ENCODE measurements around the gene RPS6KC1. TPM values are rescaled to one million over a fixed set of nuclear protein-coding genes. Genes with fewer than 3 reads are reported as not detected.

The RPS6KC1 gene
- total and polyA plus RNA-seq, 9 of the 15 experiments (the other 6 are each of a cell fraction or from before 2014, with no cell fraction given) = 4.3 to 34.6 (median 20.9) TPM

DNA sequence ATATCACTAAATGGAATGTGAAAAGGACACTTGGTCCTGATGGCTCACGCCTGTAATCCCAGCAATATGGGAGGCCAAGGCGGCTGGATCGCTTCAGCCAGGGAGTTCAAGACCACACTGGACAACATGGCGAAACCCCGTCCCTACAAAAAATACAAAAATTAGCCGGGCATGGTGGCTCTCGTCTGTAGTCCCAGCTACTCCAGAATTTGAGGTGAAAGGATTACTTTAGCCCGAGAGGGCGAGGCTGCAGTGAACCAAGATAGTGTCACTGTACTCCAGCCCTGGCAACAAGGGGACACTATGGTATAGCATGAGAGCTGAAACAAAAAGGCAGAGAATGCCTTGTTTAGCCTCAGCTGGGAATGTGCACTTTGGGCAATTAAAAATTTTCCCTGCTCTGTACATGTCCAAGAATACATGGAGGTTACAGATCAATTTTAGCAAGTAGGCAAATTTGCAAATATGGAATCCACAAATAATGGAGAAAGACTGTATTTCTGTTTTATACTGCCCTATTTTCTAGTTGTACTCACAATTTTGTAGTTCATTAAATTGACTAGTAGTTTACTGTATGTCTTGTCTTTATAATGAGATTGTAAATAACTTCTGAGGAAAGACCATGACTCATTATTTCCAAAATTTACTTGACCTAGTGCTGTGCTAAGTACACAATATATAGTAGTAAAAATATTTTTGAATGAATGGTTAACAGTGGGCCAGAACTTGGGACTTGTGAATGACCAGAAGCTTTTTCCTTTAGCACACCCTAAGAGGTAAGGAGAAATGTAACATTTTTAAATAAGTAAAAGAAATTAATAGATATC, 33.4 kb upstream of the RPS6KC1 start (continued):
- TF ChIP-seq, protein P1, sequence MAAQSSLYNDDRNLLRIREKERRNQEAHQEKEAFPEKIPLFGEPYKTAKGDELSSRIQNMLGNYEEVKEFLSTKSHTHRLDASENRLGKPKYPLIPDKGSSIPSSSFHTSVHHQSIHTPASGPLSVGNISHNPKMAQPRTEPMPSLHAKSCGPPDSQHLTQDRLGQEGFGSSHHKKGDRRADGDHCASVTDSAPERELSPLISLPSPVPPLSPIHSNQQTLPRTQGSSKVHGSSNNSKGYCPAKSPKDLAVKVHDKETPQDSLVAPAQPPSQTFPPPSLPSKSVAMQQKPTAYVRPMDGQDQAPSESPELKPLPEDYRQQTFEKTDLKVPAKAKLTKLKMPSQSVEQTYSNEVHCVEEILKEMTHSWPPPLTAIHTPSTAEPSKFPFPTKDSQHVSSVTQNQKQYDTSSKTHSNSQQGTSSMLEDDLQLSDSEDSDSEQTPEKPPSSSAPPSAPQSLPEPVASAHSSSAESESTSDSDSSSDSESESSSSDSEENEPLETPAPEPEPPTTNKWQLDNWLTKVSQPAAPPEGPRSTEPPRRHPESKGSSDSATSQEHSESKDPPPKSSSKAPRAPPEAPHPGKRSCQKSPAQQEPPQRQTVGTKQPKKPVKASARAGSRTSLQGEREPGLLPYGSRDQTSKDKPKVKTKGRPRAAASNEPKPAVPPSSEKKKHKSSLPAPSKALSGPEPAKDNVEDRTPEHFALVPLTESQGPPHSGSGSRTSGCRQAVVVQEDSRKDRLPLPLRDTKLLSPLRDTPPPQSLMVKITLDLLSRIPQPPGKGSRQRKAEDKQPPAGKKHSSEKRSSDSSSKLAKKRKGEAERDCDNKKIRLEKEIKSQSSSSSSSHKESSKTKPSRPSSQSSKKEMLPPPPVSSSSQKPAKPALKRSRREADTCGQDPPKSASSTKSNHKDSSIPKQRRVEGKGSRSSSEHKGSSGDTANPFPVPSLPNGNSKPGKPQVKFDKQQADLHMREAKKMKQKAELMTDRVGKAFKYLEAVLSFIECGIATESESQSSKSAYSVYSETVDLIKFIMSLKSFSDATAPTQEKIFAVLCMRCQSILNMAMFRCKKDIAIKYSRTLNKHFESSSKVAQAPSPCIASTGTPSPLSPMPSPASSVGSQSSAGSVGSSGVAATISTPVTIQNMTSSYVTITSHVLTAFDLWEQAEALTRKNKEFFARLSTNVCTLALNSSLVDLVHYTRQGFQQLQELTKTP (IDR thresholded peaks at IDR 0.05; ENCODE audit: low read depth in 1 of 2, partially characterized antibody in 2 of 2) = no peak
- TF ChIP-seq ZNF785 (CRISPR knock-in tag; IDR thresholded peaks at IDR 0.05) = no peak
- no peak for TF ChIP-seq TCF7L2 (IDR thresholded peaks at IDR 0.05; ENCODE audit: low read depth, low read length)
- TF ChIP-seq, protein P2, sequence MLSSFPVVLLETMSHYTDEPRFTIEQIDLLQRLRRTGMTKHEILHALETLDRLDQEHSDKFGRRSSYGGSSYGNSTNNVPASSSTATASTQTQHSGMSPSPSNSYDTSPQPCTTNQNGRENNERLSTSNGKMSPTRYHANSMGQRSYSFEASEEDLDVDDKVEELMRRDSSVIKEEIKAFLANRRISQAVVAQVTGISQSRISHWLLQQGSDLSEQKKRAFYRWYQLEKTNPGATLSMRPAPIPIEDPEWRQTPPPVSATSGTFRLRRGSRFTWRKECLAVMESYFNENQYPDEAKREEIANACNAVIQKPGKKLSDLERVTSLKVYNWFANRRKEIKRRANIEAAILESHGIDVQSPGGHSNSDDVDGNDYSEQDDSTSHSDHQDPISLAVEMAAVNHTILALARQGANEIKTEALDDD (IDR thresholded peaks at IDR 0.05) = 0 out of 2 replicates have a peak, but pooled peaks have one; percentile 17
- TF ChIP-seq BRF1 (IDR thresholded peaks at IDR 0.05; ENCODE audit: borderline replicate concordance, extremely low read depth, insufficient read length) = no peak
- TF ChIP-seq, protein P3, sequence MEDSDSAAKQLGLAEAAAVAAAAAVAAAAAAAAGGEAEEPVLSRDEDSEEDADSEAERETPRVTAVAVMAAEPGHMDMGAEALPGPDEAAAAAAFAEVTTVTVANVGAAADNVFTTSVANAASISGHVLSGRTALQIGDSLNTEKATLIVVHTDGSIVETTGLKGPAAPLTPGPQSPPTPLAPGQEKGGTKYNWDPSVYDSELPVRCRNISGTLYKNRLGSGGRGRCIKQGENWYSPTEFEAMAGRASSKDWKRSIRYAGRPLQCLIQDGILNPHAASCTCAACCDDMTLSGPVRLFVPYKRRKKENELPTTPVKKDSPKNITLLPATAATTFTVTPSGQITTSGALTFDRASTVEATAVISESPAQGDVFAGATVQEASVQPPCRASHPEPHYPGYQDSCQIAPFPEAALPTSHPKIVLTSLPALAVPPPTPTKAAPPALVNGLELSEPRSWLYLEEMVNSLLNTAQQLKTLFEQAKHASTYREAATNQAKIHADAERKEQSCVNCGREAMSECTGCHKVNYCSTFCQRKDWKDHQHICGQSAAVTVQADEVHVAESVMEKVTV (CRISPR knock-in tag; IDR thresholded peaks at IDR 0.05) = no peak
- TF ChIP-seq BRD9 (IDR thresholded peaks at IDR 0.05; ENCODE audit: low read depth, partially characterized antibody) = peak; percentile 78
- no peak for TF ChIP-seq ETV6 (IDR thresholded peaks at IDR 0.05; ENCODE audit: borderline replicate concordance in 1 of 2, low read depth in 2 of 2, low read length in 1 of 2)
- TF ChIP-seq ETV6 (CRISPR knock-in tag; IDR thresholded peaks at IDR 0.05; ENCODE audit: borderline replicate concordance) = no peak
- TF ChIP-seq POLR3A (IDR thresholded peaks at IDR 0.05; ENCODE audit: borderline replicate concordance, extremely low read depth, insufficient read depth, insufficient read length) = no peak
- TF ChIP-seq STAT5B (CRISPR knock-in tag; IDR thresholded peaks at IDR 0.05) = no peak
- no peak for TF ChIP-seq CHCHD3 (CRISPR knock-in tag; IDR thresholded peaks at IDR 0.05)
- TF ChIP-seq, protein P4, sequence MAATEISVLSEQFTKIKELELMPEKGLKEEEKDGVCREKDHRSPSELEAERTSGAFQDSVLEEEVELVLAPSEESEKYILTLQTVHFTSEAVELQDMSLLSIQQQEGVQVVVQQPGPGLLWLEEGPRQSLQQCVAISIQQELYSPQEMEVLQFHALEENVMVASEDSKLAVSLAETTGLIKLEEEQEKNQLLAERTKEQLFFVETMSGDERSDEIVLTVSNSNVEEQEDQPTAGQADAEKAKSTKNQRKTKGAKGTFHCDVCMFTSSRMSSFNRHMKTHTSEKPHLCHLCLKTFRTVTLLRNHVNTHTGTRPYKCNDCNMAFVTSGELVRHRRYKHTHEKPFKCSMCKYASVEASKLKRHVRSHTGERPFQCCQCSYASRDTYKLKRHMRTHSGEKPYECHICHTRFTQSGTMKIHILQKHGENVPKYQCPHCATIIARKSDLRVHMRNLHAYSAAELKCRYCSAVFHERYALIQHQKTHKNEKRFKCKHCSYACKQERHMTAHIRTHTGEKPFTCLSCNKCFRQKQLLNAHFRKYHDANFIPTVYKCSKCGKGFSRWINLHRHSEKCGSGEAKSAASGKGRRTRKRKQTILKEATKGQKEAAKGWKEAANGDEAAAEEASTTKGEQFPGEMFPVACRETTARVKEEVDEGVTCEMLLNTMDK (IDR thresholded peaks at IDR 0.05; ENCODE audit: borderline replicate concordance, insufficient read depth, low read depth, low read length, poor library complexity, severe bottlenecking) = no peak
- TF ChIP-seq PHTF2 (CRISPR knock-in tag; IDR thresholded peaks at IDR 0.05) = no peak
- TF ChIP-seq STAG1 (CRISPR knock-in tag; IDR thresholded peaks at IDR 0.05; ENCODE audit: borderline replicate concordance) = no peak
- TF ChIP-seq HEY1 (CRISPR knock-in tag; IDR thresholded peaks at IDR 0.05; ENCODE audit: borderline replicate concordance) = no peak
- TF ChIP-seq PHB2 (IDR thresholded peaks at IDR 0.05; ENCODE audit: low read depth) = no peak
- TF ChIP-seq ZNF586 (CRISPR knock-in tag; conservative IDR thresholded peaks at IDR 0.05) = no peak

Data from K562 (cell line).